HG03521 (cell line): ENCODE results near the gene CYP3A5.

Experiments used
- ATAC-seq: cut with Tn5 transposase; IDR thresholded peaks from one replicate; pipeline ENCODE4 v1.9.1; 2021; ENCODE audit warnings: mild to moderate bottlenecking, moderate library complexity; ENCODE audit not compliant: unreplicated experiment

The CYP3A5 gene

GRCh38 chr7:99616359-99617191 lies 63.2 kb downstream of the CYP3A5 start, which contains the start of gene ZSCAN25:
Gene ZSCAN25, plus strand, starts transcription at chr7:99616946. Its CDS starts 2,661 bp downstream, at chr7:99619607.
- peak; percentile 86 for ATAC-seq

DNA sequence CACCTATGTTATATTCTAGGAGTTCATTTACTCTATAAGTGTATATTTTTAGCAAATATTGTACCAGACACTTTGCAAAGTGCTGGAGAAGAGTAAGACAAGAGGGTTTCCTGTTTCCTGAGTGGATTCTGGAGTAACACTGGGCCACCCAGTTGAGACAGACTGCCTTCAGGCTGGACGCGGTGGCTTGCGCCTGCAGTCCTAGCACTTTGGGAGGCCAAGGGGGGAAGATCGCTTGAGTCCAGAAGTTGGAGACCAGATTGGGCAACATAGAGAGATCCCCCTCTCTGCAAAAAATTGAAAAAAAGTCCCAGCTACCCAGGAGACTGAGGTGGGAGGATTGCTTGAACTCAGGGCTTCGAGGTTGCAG lies 63.8 kb downstream of the CYP3A5 start:
- ATAC-seq, result no peak

DNA sequence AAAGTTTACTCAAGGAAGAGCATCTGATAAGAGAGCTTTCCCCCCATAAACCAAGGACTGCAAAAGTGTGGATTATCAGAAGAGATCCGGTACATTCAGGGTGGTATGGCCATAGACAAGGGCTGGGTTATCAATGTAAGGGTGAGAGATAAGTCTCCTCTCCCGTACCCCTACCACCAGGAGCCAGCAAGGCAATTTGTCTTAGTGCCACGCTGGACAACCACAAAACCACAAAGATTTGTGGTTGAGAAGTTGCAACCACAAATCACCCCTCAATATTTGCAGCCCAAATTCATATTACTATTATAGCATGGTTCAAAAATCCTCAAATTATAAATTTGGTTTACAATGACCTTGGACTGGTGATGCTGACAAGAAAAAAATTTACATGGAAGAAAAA lies 65.3 kb downstream of the CYP3A5 start:
- ATAC-seq, result no peak

- ATAC-seq, result no peak
Observed at GRCh38 chr7:99607548-99607947, 72.2 kb downstream of the CYP3A5 start.

GRCh38 chr7:99606531-99606930 lies 73.3 kb downstream of the CYP3A5 start:
- ATAC-seq, result no peak

GRCh38 chr7:99605527-99605926 lies 74.3 kb downstream of the CYP3A5 start:
- ATAC-seq, result no peak

DNA sequence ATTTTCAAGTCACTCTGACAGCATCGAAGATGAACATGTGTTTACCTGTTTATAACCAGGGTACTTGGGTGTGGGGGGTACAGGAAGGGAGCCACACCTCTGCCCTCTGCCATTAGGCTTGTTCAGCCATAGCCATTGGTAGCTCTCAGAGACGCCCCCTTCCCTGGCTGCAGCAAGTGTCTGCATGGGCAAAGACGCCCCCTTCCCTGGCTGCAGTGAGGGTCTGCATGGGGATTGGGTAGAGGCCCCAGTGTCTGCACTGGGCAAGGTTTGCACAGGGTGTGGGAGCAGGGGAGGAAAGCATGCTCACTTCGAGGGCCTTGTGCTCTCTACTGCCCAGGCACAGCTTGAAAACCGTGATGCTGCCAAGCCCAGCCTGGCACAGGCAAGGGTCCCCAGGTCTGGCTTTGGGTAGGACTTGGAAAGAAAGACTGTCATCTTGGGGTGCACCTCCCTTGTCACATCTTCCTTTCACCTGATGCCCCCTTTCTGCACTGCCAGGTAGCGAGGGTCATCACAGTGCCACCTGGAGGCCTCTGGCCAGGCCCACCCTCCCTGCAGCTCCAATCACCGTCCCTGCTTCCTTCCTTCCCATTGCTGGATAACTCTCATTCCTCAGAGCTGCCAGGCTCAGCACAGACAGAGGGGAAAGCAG lies 78.0 kb downstream of the CYP3A5 start:
- ATAC-seq, result no peak

GRCh38 chr7:99599836-99600235 lies 80.0 kb downstream of the CYP3A5 start:
- no peak for ATAC-seq
